Nucleus accumbens (tissue), 56 donors: Measurements from ENCODE around the gene ARHGAP8.
"Not testable (repeated sequence)": the region's sequence is repeated elsewhere in the genome, so short reads cannot be mapped to it uniquely, and the experiment has no call there.

ENCODE experiments used
- DNase-seq, 56 donors: peaks; one replicate each; lab custom pipeline; 2025; lab: John Stamatoyannopoulos, UW

The ARHGAP8 gene

DNA sequence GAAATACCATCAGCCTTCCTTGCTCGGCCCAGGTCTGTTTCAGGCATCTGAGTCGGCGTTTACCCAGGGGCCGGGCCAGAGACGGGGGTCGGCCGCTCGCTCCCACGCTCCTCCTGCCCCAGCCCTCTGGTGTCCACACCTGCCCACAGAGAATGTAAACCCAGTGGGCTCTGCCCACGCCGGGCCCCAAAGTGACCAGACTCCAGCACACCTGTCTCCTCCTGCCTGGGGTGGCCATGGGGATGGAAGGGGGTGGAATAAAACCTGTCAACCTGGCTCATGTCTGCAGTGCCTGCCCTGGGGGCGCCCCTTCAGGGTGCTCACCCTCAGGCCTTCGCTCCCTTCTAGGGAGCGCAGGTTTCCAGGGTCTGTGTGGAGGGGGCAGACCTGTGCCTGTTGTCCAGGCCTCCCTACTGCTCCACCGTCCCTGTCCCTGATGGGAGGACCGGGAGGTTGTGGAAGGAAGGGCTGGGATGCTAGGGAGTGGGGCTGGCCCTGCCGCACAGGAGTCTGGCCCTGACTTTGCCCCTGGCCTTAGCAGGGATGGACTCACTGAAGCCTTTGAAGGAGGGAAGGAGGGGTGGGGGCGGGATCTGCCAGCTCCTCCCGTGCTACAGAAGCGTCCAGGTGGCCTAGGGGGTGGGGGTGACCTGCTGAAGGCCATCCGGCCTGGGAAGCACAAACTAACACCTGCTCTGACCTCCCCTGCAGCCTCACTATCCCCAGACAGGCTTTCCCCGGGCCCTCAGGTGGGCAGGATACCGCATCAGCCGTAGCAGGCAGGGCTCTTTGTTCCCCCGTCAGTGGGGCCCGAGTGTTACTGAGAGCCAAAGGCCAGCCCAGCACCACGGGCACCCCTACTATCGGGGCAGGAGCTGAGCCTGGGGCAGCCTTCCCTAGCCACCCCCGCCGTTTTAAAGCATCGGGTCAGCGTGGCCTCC lies 14.7 kb upstream of the ARHGAP8 start:
- DNase-seq = no peak

DNA sequence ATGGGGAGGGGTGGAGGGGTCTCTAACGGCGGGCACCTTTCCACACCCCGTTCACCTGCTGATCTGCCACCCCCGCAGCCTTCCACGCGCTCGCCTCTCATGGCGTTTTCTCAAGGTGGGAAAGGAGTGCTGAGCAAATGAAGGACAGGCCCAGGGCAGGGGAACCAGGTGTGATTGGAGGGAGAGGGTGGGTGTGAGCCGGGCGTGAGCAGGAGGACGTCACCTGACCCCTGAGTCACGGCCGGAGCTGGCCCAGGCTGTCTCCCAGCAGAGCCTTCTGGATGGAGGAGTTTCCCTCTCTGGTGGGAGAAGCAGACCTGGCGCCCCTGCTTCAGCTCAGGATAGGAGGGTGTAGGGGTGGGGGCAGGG lies 14.0 kb upstream of the ARHGAP8 start:
- no peak for DNase-seq

DNA sequence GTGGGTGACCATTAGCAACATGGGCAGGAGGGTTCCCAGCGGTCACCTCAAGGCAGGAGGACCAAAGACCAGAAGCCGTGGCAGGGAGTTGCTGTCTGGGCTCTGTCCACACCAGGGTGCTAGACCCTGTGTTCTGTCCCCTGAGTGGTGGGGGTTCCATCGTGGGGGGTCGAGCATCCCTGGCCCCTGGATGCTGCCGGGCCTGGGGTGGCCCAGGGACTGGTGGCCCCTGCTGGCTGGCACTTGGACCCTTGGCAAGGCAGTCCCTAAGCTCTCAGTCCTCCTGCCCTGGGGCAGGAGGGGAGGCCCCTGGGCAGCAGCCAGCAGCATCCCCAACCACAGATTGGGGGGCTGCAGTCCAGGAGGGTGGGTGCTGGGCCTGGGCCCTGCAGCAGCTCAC lies 13.4 kb upstream of the ARHGAP8 start:
- no peak for DNase-seq

DNA sequence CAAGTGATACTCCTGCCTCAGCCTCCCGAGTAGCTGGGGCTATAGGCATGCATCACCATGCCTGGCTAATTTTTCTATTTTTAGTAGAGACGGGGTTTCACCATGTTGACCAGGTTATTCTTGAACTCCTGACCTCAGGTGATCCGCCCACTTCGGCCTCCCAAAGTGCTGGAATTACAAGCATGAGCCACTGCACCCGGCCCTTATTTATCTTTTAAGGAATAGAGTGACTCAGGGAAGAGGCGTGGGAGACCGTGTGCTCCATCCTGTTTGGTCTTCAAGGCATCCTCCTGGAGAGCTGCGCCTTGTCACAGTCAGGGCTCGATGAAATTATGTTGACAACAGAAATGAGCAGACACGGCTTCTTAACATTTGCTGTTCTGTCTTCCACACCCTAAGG lies 12.7 kb upstream of the ARHGAP8 start:
- not testable (repeated sequence) for DNase-seq

DNA sequence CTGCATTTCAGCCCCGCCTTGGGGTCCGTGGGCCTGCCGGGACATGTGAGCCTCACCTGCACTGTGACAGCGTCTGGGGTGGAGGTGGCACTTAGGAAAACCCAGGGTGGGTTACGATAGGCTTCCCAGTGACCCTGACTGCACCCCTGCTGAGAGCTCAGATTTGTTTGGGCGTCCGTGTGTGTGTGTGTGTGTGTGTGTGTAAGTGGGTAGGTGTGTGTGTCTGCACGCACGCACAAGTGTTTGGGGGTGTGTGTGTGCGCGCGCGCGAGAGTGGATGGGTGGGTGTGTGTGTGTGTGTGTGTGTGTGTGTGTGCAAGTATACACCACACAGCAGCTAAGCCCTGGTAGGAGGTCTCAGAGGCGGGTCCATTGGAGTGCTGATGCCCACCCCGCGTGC lies 12.1 kb upstream of the ARHGAP8 start:
- DNase-seq = no peak

DNA sequence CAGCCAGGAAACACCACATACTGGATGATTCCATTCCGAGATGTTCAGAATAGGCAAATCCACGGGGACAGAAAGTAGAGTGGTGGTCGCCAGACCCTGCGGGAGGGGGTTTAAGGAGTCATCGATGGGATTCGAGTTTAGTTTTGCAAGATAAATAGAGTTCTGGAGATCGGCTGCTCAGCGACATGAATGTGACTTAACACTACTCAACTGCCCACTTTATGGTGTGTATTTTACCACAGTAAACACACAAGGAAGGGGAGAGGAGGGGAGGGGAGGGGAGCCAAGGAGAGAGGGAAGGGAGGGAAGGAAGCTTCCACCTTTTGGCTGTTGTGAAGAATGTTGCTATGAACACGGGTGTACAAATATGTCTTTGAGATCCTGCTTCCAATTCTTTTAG lies 10.4 kb upstream of the ARHGAP8 start:
- DNase-seq = no peak

DNA sequence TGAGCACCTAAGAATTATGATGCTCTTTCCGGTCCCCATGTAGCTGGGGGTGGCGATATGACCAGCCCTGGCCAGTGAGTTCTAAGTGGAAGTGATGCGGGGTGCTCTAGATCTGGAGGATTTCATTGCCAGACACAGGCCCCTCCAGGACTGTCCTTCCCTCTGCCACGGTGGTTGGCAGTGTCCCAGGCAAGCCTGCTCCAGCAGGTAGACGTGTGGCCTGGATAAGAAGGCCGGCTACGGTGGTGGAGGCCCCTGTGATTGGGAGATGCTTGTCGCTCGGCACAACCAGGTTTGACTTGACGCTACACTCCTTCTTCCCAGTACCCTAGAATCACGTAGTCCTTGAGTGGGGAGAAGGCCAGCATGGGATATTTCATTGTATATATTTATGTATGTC lies 9.1 kb upstream of the ARHGAP8 start:
- DNase-seq = no peak

DNA sequence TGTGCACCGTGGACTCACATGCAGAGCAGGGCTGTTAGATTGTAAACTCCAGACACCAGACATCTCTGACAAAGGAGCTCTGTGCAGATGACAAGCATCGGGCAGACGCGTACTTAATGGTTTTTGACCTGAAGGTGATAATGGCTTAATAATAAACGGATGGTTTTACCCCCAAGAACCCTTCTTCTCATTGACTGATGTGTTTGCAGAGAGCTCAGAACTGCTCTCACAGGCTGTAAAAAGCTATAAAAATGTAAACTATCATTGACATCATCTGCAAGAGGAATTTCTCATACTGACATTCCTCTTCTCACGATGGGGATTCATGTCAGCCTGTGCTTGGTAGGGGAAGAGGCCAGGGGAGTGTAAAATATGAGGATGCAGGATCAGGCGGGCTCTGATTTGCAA lies 8.6 kb upstream of the ARHGAP8 start:
- no peak for DNase-seq

DNA sequence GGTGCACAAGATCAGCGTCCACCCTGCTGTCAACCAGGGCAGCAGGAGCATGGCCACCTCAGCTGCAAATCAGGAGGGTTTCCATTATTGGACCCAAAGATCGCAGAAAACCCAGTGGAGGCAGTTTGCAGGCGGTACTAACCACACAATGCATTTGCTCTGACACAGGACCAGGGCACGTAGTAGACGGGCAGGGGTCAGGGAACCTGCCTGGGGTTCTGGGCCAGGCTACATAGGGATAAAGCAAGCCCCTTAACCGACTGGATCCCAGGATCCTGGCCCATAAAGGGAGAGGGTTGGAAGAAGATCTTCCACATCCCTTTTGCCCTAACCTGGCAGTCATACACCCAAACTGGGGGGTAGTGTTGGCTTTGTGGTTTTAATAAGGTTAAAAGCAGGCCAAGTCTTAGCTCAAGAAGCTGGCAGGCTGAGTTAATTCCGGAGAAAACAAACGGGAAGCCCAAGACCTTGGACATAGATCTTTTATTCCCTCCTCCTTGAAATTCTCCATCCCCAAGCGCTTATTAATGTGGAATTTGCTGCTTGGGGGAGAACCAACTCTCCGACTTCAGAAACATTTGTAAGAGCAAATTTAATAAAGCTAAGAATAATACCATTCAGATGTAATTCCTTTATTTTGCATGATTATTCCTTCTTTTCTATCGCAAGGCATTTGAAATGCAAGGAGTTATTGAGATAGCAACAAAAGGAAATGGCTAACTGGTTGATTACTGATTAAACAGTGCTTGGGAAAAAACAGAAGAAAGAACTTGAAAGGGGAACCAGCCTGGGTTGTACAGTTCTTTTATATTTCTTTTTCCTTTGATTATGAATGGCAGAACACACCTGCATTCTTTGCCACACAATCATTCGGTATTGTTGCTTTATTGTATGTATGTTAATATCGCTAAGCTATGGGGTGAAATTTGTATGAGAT lies 6.3 kb upstream of the ARHGAP8 start:
- DNase-seq = peak in 1 of 56 donors; percentile 11

DNA sequence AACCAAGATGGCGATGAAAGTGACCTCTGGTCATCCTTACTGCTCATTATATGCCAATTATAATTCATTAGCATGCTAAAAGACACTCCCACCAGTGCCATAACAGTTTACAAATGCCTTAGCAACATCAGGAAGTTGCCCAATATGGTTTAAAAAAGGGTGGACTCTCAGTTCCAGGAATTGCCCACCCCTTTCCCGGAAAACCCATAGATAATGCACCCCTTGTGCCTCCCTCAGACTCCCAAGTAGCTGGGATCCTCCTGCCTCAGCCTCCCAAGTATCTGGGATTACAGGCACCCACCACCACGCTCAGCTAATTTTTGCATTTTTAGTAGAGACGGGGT lies 4.6 kb upstream of the ARHGAP8 start:
- not testable (repeated sequence) for DNase-seq

DNA sequence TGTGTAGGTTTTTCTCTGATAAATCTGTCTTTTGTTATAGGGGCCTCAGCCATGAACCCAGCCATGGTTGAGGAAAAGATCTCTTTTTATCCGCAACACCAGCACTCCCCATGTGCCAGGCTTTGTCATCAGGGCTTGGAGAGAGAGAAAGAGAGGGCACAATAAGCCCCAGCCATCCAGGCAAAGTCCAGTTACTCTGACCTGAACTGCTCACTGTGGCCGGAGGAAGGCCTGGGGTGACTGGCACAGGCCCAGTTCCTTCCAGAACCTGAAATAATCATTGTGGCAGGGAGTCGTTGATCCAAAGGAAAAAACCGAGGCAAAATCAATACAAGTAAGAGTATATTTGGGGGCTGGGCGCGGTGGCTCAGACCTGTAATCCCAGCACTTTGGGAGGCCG lies 3.9 kb upstream of the ARHGAP8 start:
- DNase-seq = no peak

DNA sequence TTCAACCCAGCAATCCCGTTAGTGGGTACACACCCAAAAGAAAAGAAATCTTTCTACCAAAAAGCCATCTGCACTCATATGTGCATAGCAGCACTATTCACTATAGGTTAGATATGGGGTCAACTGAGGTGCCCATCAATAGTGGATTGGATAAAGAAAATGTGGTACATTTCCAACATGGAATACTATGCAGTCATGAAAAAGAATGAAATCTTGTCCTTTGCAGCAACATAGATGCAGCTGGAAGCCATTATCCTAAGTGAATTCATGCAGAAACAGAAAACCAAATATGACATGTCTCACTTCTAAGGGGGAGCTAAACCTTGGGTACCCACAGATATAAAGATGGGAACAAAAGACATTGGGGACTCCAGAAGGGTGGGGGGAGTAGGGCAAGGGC lies 1.9 kb upstream of the ARHGAP8 start:
- no peak for DNase-seq

DNA sequence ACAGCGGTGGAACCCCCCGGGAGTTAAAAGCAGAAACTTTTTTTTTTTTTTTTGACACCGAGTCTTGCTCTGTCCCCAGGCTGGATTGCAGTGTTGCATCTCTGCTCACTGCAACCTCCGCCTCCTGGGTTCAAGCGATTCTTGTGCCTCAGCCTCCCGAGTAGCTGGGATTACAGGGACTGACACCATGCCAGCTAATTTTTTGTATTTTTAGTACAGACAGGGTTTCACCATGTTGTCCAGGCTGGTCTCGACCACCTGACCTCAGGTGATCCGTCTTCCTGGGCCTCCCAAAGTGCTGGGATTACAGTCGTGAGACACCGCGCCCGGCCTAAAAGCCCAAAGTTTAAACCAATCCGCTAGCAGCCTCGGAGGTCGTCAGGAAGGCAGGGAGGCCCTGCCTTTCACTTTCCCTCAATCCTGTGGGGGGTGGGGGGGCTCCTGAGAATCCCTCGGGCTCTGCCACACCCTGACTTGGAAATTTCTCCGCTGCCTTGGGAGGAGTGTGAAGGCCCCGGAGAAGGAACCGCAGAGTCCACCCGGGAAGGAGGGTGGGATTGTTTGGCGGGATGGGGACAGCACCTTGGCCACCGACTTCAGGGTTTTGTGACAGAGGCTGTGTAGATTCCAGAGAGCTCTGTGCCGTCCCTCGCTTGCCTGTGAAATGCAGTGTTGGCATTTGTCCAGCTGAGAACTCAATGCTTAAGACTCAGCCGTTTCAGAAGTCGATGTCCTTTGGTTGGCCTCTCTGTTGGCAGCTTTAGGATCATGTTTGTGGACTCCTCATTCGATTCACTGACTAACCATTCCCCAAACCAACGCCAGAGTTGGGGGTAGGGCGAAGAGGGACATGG lies 1.0 kb downstream of the ARHGAP8 start:
- peak in 1 of 56 donors; percentile 16 for DNase-seq

DNA sequence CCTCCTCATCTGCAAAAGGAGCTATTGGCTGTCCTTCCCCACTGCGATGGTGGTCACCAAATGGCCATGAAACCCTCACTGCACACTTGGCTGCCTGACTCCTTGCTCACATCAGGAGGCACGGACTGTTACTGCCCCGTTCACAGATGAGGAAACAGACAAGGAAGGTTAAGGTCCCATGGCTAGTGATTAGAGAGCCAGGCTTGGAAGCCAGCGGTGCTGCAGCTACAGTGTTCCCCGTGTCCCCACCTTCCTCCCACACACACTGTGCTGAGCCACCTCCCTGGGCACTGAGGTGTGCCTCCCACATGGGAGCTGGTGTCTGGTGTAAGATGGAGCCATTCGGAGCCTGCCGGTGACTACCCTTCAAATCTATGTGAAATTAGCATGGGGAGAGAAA lies 2.6 kb downstream of the ARHGAP8 start:
- no peak for DNase-seq

DNA sequence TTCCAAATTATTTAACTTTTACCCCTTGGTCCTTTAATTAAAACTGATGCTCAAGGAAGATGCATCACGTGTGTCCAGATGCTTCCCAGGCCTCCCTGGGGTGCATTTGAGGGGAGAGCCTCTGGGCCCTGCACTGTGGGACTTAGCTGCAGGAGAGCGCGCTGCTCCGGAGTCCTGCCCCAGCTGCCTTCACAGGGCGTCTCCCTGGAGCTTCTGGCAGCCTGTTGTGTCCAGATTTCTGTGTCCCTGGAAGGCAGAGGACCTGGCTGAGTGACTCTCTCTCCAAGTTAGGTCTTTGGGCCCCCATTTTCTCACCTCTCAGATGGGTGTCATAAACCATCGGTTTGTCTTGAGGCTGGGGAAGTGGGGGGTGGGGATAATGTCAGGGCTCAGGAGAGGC lies 3.0 kb downstream of the ARHGAP8 start:
- DNase-seq = no peak

DNA sequence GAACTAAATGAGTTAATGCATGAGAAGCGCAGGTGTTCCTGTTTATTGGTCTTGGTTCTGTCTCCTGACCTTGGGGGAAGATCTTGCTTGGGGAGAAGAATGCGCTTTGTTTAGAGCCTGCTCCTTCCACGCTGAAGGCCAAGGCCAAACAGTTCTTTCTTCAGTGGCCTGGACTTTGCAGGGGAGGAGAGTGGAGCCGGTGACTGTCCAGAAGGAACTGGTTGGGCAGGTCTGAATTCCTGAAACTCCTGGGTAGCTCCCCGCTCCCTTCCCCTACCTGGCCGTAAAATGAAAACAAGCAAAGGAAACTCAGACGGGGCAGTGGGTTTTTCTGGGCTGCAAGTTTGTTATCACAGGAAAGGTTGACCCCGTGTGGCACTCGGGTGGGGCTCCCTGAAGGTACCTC lies 3.6 kb downstream of the ARHGAP8 start:
- DNase-seq = no peak

DNA sequence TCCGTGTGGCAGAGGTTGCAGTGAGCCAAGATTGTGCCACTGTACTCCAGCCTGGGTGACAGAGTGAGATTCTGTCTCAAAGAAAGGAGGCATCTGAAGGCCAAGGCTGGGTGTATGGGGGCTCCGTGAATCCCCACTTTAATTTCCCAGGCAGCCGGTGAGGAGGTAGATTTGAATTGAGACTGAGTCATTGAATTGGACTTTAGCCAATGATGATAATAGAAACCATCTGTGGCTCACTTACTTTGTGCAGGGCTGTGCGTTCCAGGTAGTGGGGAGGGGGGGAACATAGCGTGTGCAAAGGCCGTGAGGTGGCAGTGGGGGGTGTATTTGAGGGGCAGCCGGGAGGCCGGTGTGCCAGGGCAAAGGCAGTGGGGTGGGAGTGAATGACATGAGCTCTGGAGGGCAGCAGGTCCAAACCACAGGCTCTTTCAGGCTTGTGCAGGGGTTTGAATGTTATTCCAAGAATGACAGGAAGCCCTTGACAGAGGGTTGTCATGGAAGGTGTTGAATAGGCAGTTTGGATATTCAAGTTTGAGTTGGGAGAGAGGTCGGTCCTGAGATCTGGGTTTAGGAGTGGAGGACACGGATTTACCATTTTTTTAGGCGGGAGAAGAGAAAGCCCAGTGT lies 6.1 kb downstream of the ARHGAP8 start:
- DNase-seq = no peak

DNA sequence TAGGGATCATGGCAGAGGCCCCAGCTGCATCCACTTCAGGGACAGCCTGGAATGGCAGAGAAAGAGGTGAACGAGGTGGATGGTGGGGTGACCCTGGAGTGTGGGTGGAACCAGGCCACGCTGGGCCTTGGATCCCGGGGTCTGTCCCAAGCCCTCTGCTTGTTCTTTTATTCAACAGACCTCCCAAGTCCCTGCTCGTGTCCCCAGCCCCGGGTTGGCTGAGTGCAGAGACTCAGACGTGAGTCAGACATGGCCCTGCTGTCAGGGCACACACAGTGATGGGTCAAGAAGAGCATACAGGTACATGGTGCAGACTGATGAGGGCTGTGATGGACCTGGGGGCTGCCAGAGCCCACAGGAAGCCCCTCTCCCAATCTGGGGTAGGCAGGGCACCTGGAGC lies 6.6 kb downstream of the ARHGAP8 start:
- DNase-seq = no peak

DNA sequence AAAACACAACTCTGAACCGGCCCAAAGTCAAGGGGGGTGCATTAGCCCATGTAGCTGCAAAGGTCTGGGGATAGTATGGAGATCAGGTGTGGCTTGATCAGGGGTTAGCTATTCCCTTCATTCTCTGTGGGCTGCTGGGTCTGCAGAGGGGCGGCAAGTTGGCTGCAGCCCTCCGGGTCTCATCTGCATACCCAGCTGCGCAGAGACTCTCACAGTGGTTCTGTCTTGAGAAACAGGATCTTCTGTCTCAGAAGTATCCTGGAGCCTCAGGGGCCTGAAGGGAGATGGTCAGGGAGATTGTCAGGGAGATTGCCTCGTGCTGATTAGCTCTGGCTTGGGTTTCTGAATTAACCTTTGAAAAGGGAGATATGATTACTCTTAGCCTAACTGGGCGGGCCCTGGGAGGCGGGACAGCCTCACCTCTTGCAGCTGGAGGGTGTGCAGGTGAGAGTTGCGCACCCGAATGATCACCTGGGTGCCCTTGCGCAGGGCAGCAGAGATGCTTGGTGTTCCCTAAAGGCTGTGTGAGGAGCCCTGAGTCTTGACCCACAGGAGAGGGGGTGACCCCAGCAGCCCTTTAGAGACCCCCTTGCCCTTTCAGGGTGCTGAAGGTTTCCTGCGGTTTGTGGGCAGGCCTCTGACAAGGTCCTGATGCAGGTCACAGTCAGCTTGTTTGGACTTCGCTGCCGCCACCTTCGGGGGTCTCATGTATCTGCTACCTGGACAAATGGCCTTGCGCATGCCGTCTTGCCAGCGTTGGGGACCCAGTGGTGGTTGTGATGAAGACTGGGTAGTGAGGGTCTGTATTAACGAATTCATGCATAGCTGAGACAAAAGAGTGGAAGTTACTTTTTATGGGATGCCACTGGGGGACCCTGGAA lies 7.3 kb downstream of the ARHGAP8 start:
- no peak for DNase-seq
